Fibroblast of villous mesenchyme (primary cell): ENCODE data around the gene TAF10. TPM values are rescaled to one million over a fixed set of nuclear protein-coding genes. Genes with fewer than 3 reads are reported as not detected.

ENCODE experiments used
- DNase-seq: peaks from one replicate; pipeline ENCODE4 v3.0.0-alpha.2; 2010; ENCODE audit warnings: low read depth
- H3K4me3 ChIP-seq: 2 replicates; pipeline ENCODE4 v1.5.1; 2011; ENCODE audit warnings: low read depth, mild to moderate bottlenecking, low read length
- CTCF ChIP-seq: IDR thresholded peaks from 2 replicates; pipeline ENCODE4 v1.5.1; 2012; ENCODE audit warnings: low read depth, mild to moderate bottlenecking, low read length; ENCODE audit not compliant: insufficient read depth
- total RNA-seq: library from RNA; depleted of rRNA; stranded (reverse); fragments of >200 nt; gene quantifications from 2 replicates; pipeline ENCODE4 v1.2.3, GENCODE V29; 2012

The TAF10 gene
- 28.0 and 28.9 TPM in 2 replicates for total RNA-seq

- peak; percentile 50 for TF ChIP-seq CTCF
- peak; percentile 98 for DNase-seq
- H3K4me3 ChIP-seq, result peak within 1 kb of the TSS; percentile 77
Measured at GRCh38 chr11:6612213-6613041, at the start of gene TAF10. Gene TAF10 (minus strand): TSS chr11:6612216. CDS start chr11:6612189, 27 bp downstream.

GRCh38 chr11:6660712-6661111 lies 48.7 kb upstream of the TAF10 start:
- no peak for TF ChIP-seq CTCF
- H3K4me3 ChIP-seq, result no peak overlapping the region
- DNase-seq, result no peak

- H3K4me3 ChIP-seq, result no peak overlapping the region
- no peak for TF ChIP-seq CTCF
Measured at GRCh38 chr11:6658647-6659046, 46.6 kb upstream of the TAF10 start.

GRCh38 chr11:6657346-6657745 lies 45.3 kb upstream of the TAF10 start:
- DNase-seq, result no peak
- no peak overlapping the region for H3K4me3 ChIP-seq
- no peak for TF ChIP-seq CTCF

More at GRCh38 chr11:6658647-6659046, 46.6 kb upstream of the TAF10 start:
- DNase-seq, result no peak

GRCh38 chr11:6656936-6657335 lies 44.9 kb upstream of the TAF10 start:
- no peak for DNase-seq
- H3K4me3 ChIP-seq, result no peak overlapping the region
- TF ChIP-seq CTCF, result no peak

GRCh38 chr11:6656584-6656915 lies 44.5 kb upstream of the TAF10 start:
- TF ChIP-seq CTCF, result no peak
- peak overlapping the region; percentile 65 for H3K4me3 ChIP-seq
- no peak for DNase-seq
